DND-41 (cell line): ENCODE data around the gene SPDEF.

ENCODE experiments used
- ATAC-seq: fragments of 200-7000 bp; cut with Tn5 transposase; 3 replicates; pipeline ENCODE4 v1.9.1; 2021; ENCODE audit warnings: low read depth; ENCODE audit not compliant: insufficient read depth
- DNase-seq: peaks from one replicate; pipeline ENCODE4 v3.0.0-alpha.2; 2020
- H2AFZ ChIP-seq: 2 replicates; pipeline ENCODE4 v1.6.0; 2012; ENCODE audit warnings: low read depth, low read length
- H3K27ac ChIP-seq: 2 replicates; pipeline ENCODE4 v1.5.1; 2012; ENCODE audit warnings: low read length, inconsistent platforms
- H3K27me3 ChIP-seq: fragments of 200-600 bp; sonication (generic); 2 replicates; pipeline ENCODE4 v1.6.0; 2012; ENCODE audit warnings: low read length, mild to moderate bottlenecking, inconsistent platforms; ENCODE audit not compliant: insufficient read depth, poor library complexity
- H3K36me3 ChIP-seq: 2 replicates; pipeline ENCODE4 v1.5.1; 2012; ENCODE audit warnings: low read length, inconsistent platforms; ENCODE audit not compliant: insufficient read depth
- H3K4me1 ChIP-seq: 2 replicates; pipeline ENCODE4 v1.5.1; 2012; ENCODE audit warnings: mild to moderate bottlenecking, low read length; ENCODE audit not compliant: insufficient read depth
- H3K4me2 ChIP-seq: 2 replicates; pipeline ENCODE4 v1.6.0; 2012; ENCODE audit warnings: mild to moderate bottlenecking, moderate library complexity, low read length, inconsistent platforms; ENCODE audit not compliant: insufficient read depth
- H3K4me3 ChIP-seq, 2 experiments: fragments of 200-600 bp in 1 of 2; shearing (Covaris generic) in 1 of 2; 2 replicates each; pipeline ENCODE4 v1.5.1; 2012 to 2016; ENCODE audit warnings: inconsistent platforms in 2 of 2, low read length in 2 of 2, mild to moderate bottlenecking in 2 of 2, low read depth in 1 of 2, moderate library complexity in 1 of 2
- H3K79me2 ChIP-seq: 2 replicates; pipeline ENCODE4 v1.6.0; 2012; ENCODE audit warnings: low read length, inconsistent platforms; ENCODE audit not compliant: insufficient read depth
- H3K9ac ChIP-seq: 2 replicates; pipeline ENCODE4 v1.6.0; 2012; ENCODE audit warnings: low read depth, mild to moderate bottlenecking, inconsistent platforms, low read length, moderate library complexity
- H3K9me3 ChIP-seq: 2 replicates; pipeline ENCODE4 v1.5.1; 2012; ENCODE audit warnings: low read length, moderate library complexity, mild to moderate bottlenecking, inconsistent platforms; ENCODE audit not compliant: insufficient read depth, severe bottlenecking
- H4K20me1 ChIP-seq: 2 replicates; pipeline ENCODE4 v1.6.0; 2012; ENCODE audit warnings: low read length; ENCODE audit not compliant: insufficient read depth
- EZH2 ChIP-seq: IDR thresholded peaks from 3 replicates; pipeline ENCODE4 v1.6.1; 2012; ENCODE audit warnings: borderline replicate concordance, low read depth, mild to moderate bottlenecking, moderate library complexity, low read length, inconsistent platforms; ENCODE audit not compliant: severe bottlenecking
- TF ChIP-seq, protein P1 (sequence below): IDR thresholded peaks from 2 replicates; pipeline ENCODE4 v1.5.1; 2012; ENCODE audit warnings: borderline replicate concordance, low read length, moderate library complexity, mild to moderate bottlenecking; ENCODE audit not compliant: poor library complexity, severe bottlenecking; ENCODE audit errors: extremely low read depth

The SPDEF gene

DNA sequence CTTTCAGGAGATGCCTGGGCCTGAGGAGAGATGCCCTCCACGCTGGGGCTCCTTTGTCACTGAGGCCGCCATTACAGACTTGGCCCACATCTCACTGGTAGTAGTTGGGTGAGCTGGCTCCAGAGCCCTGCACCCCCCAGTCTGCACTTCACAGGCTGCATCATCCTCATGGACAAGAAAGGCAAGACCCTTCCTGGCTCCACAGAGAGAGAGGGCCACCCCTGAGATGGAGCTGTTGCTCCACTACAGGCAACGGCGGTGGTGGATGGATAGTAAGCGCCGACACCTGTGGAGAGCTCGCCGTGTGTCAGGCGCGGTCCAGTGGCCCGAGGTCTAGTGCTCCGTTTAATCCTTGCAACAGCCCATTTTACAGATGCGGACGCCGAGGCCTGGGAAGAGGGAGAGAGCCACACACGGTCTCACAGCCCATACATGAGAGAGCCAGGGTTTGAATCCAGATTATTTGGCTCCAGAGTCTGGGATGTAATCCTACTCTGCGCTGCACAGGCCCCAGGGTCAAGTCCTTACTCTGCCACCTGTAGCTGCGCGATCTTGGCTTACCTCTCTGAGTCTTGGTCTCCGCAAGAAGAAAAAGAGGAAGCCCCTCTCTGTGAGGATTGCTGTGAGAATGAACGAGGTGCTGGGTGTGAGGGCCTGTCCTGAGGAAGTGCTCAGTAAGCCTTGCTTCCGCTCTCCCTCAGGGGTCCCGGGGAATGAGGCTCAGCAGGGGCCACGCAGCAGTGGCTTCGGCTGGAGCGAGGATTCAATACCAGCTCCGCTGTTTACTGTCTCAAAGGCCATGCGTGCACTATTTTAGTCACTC, 34.5 kb downstream of the SPDEF start:
- ATAC-seq = no peak

DNA sequence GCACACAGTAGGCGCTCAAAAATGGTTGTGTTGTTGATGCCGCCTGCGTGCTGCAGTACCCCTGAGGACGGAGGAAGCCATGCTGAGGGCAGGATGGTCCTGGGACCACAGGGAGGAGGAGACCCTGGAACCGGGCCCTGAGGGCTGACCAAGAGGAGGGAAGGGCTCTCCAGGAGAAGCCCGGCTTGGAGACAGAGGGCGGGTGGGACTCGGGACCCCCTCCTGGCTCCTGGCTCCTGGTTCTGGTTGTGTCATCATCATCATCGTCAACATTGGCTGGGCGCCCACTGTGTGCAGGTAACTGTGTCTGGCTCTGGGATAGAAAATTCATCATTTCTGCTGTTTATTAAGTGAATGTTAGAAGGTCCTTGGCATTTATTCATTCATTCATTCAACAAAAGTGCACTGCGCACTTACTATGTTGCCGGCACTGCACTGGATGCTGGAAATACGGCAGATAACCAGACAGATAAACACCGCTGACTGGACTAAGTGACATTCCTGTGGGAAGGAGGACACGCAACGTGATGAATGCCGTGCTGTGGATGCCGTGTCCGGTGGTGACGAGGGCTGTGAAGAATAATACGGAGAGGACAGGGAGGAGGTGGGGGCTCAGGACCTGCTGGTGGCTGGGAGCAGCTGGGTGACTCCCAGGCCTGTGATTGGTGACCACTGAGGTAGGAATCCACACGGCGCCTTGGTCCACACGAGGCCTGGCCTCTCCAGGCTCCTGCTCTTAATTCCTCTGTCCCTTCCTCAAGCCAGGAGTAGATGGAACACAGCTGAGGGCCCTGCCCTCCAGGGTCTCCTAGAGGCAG, 35.3 kb downstream of the SPDEF start:
- no peak overlapping the region for H3K4me3 ChIP-seq
- no peak overlapping the region for H3K4me2 ChIP-seq
- H3K9me3 ChIP-seq = no peaks in the 10 kb centered on the region
- no peaks in the 10 kb centered on the region for H3K27me3 ChIP-seq
- no peaks in the 10 kb centered on the region for H3K79me2 ChIP-seq
- TF ChIP-seq, protein P1, sequence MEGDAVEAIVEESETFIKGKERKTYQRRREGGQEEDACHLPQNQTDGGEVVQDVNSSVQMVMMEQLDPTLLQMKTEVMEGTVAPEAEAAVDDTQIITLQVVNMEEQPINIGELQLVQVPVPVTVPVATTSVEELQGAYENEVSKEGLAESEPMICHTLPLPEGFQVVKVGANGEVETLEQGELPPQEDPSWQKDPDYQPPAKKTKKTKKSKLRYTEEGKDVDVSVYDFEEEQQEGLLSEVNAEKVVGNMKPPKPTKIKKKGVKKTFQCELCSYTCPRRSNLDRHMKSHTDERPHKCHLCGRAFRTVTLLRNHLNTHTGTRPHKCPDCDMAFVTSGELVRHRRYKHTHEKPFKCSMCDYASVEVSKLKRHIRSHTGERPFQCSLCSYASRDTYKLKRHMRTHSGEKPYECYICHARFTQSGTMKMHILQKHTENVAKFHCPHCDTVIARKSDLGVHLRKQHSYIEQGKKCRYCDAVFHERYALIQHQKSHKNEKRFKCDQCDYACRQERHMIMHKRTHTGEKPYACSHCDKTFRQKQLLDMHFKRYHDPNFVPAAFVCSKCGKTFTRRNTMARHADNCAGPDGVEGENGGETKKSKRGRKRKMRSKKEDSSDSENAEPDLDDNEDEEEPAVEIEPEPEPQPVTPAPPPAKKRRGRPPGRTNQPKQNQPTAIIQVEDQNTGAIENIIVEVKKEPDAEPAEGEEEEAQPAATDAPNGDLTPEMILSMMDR = no peak
- TF ChIP-seq EZH2 = no peak
- H2AFZ ChIP-seq = no peak overlapping the region
- DNase-seq (no peak), ATAC-seq (no peak)
- no peak overlapping the region for H3K27ac ChIP-seq
- H3K36me3 ChIP-seq = no peaks in the 10 kb centered on the region
- no peaks in the 10 kb centered on the region for H3K4me1 ChIP-seq
- H3K9ac ChIP-seq = no peak overlapping the region
- H4K20me1 ChIP-seq = no peaks in the 10 kb centered on the region

More for the DNA sequence above, 34.5 kb downstream of the SPDEF start:
- TF ChIP-seq, protein P1 = no peak
- no peak for TF ChIP-seq EZH2
- Histone ChIP-seq H3K4me1 (peaks cover 5% of the 10 kb centered on the region), H4K20me1 (no peaks in the 10 kb centered on the region), H3K9me3 (no peaks in the 10 kb centered on the region), H3K9ac (no peak overlapping the region), H3K79me2 (no peaks in the 10 kb centered on the region), H3K27ac (no peak overlapping the region), H3K36me3 (no peaks in the 10 kb centered on the region), H3K4me3 (no peak overlapping the region), H2AFZ (no peak overlapping the region), H3K4me2 (no peak overlapping the region), H3K27me3 (no peaks in the 10 kb centered on the region)
- no peak for DNase-seq

DNA sequence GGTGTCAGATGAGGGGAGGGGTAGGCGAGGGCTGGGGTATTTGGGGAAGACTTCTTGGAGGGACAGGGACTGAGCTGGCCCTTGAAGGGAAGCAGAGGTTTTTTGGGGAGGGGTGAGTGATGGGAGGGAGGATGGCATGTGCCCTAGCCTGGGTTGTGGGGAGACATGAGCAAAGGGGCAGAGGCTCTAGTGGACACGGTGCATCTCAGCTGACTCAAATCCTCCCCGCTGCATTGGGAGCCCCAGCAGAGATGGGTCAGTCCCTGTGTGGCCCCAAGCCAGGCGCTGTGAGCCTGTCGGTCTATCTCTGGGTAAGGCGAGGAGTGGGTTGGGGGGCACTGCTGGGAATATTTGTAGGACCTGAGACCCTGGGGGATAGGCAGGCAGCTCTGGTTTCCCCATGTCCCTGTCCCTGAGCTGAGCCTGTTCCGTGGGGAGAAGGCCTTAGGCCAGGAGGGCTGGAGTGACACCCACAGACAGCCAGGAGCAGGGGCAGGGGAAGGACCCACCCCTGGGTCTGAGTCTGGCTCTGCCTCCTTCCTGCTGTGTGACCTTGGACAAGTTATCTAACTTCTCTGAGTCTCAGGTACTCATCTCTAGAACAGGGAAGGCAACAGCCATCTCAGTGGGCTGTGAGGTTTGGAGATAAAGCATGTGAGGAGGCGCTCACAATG, 36.0 kb downstream of the SPDEF start:
- H3K9ac ChIP-seq = no peak overlapping the region
- no peaks in the 10 kb centered on the region for H3K4me1 ChIP-seq
- H4K20me1 ChIP-seq = no peaks in the 10 kb centered on the region
- no peaks in the 10 kb centered on the region for H3K9me3 ChIP-seq
- H3K27ac ChIP-seq = no peak overlapping the region
- DNase-seq = no peak
- H3K27me3 ChIP-seq = no peaks in the 10 kb centered on the region
- no peak for ATAC-seq
- no peaks in the 10 kb centered on the region for H3K36me3 ChIP-seq
- no peak overlapping the region for H3K4me3 ChIP-seq
- TF ChIP-seq, protein P1 = no peak
- TF ChIP-seq EZH2 = no peak
- no peak overlapping the region for H2AFZ ChIP-seq
- no peak overlapping the region for H3K4me2 ChIP-seq
- no peaks in the 10 kb centered on the region for H3K79me2 ChIP-seq
